Measurements from ENCODE around the gene FBLN1. TPM values are rescaled to one million over a fixed set of nuclear protein-coding genes. Genes with fewer than 3 reads are reported as not detected.

The FBLN1 gene
- total RNA-seq, 1 experiment from 2014 or later: 28.6 TPM

DNA sequence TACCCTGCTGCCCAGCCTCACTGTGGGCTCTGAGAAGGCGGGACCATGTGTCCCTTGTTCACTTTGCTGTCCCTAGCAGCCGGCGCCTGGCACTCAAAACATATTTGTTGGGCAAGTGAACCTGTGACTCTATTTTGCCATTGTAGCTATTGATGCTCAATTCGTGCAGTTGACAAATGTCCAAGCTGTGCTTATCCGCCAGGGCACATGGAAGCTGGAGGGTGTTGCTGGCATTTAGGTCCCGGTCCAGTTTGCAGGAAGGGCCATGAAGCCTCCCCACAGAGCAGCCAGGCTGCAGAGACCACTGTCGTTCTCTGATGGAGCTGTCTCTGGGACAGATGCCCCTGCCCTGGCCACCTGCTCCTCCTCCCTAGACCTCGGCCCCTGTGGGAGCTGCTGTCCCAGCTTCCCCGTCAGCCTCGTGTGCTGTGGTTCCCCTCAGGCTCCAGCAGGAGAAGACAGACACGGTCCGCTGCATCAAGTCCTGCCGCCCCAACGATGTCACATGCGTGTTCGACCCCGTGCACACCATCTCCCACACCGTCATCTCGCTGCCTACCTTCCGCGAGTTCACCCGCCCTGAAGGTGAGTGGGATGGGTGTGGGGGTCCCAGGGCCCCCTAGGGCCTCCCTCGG lies 71.5 kb downstream of the FBLN1 start:
- H3K4me1 Mint-ChIP-seq (ENCODE audit: low read depth, unreplicated experiment): peaks cover 7% of the 10 kb centered on the region
- CTCF ChIA-PET: interaction anchor here (1.1 kb wide), 1 partner anchor 322 kb away, joined by 5 read pairs; no protein-coding TSS in a partner anchor
- peaks cover 2% of the 10 kb centered on the region for H3K9me3 Mint-ChIP-seq (ENCODE audit: low read depth, unreplicated experiment)
- TF ChIP-seq, protein P1, sequence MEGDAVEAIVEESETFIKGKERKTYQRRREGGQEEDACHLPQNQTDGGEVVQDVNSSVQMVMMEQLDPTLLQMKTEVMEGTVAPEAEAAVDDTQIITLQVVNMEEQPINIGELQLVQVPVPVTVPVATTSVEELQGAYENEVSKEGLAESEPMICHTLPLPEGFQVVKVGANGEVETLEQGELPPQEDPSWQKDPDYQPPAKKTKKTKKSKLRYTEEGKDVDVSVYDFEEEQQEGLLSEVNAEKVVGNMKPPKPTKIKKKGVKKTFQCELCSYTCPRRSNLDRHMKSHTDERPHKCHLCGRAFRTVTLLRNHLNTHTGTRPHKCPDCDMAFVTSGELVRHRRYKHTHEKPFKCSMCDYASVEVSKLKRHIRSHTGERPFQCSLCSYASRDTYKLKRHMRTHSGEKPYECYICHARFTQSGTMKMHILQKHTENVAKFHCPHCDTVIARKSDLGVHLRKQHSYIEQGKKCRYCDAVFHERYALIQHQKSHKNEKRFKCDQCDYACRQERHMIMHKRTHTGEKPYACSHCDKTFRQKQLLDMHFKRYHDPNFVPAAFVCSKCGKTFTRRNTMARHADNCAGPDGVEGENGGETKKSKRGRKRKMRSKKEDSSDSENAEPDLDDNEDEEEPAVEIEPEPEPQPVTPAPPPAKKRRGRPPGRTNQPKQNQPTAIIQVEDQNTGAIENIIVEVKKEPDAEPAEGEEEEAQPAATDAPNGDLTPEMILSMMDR (IDR thresholded peaks at IDR 0.05; ENCODE audit: unreplicated experiment): no peak
- H3K36me3 Mint-ChIP-seq (ENCODE audit: insufficient read depth, unreplicated experiment): peaks cover 5% of the 10 kb centered on the region
- no peak for DNase-seq
- no TSS peak for BruUV-seq (replicated peaks)
- H3K27me3 Mint-ChIP-seq (ENCODE audit: unreplicated experiment): no peaks in the 10 kb centered on the region
- no peak overlapping the region for H3K27ac Mint-ChIP-seq (ENCODE audit: unreplicated experiment)
- intact Hi-C loops (cut with micrococcal nuclease; ENCODE audit: unreplicated experiment): loop anchor here (10.0 kb wide), 1 partner anchor 291 kb away; no protein-coding TSS in a partner anchor
- no peak overlapping the region for H3K4me3 Mint-ChIP-seq (ENCODE audit: low read depth, unreplicated experiment)

DNA sequence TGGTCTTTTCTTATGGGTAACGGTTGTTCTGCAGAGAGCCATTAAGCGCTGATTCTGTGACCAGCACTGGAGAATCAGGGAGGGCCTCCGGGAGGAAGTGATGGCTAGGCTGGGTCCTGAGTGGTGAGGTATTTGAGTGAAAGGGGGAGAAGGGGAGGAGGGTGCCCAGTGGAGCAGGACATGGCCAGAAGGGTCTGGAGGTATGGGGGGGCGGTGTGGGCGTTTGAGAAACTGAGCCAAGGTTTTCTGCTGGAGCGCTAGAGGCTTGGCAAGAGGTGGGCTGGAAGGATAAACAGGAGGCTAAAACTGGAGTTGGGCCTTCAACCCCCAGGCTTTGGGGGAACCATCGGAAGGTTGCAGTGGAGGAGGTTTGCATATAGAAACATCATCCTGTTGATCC lies 72.5 kb downstream of the FBLN1 start:
- H3K4me1 Mint-ChIP-seq (ENCODE audit: low read depth, unreplicated experiment): peaks cover 16% of the 10 kb centered on the region
- H3K27ac Mint-ChIP-seq (ENCODE audit: unreplicated experiment): no peak overlapping the region
- H3K4me3 Mint-ChIP-seq (ENCODE audit: low read depth, unreplicated experiment): no peak overlapping the region
- TF ChIP-seq, protein P1 (IDR thresholded peaks at IDR 0.05; ENCODE audit: unreplicated experiment): no peak
- peaks cover 5% of the 10 kb centered on the region for H3K36me3 Mint-ChIP-seq (ENCODE audit: insufficient read depth, unreplicated experiment)
- CTCF ChIA-PET: interaction anchor here (1.1 kb wide), 1 partner anchor 321 kb away, joined by 5 read pairs; no protein-coding TSS in a partner anchor
- intact Hi-C loops (cut with micrococcal nuclease; ENCODE audit: unreplicated experiment): loop anchor here (10.0 kb wide), 1 partner anchor 290 kb away; no protein-coding TSS in a partner anchor
- no peak for DNase-seq
- H3K9me3 Mint-ChIP-seq (ENCODE audit: low read depth, unreplicated experiment): peaks cover 2% of the 10 kb centered on the region
- no TSS peak for BruUV-seq (replicated peaks)
- no peaks in the 10 kb centered on the region for H3K27me3 Mint-ChIP-seq (ENCODE audit: unreplicated experiment)

DNA sequence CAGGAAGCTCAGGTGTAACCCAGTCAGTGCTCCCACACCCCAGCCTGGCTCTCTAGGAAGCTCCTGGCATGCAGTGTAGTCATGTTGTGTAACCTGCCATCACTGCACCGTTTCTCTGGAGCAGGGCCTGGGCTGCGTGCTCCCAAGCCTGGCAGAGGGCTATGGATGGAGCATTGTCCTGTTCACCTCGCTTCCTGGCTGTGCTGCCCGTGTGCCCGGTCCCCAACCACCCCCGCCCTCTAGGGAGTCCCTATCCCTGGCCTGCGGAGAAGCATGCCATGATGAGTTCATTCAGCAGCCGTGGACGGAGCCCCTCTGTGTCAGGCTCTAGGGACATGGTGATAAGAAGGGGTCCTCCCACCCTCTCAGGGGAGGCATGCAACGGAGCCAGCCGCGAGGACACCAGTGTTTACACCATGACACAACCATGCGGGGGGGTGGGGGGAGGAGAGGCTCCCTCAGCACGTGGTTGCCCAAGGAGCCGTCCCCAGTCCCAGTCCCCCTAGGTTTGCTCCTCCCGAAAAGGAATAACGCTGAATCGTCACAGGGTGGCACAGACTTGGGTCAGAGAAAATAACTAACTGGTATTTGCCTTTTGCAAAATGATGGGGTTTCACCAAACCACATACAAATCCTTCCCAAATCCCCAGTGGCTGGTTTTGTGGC lies 73.1 kb downstream of the FBLN1 start:
- no peaks in the 10 kb centered on the region for H3K9me3 Mint-ChIP-seq (ENCODE audit: low read depth, unreplicated experiment)
- peaks cover 5% of the 10 kb centered on the region for H3K36me3 Mint-ChIP-seq (ENCODE audit: insufficient read depth, unreplicated experiment)
- no peak for DNase-seq
- no peak overlapping the region for H3K27ac Mint-ChIP-seq (ENCODE audit: unreplicated experiment)
- CTCF ChIA-PET: no interaction called here
- BruUV-seq (replicated peaks): no TSS peak
- H3K27me3 Mint-ChIP-seq (ENCODE audit: unreplicated experiment): no peaks in the 10 kb centered on the region
- intact Hi-C loops (cut with micrococcal nuclease; ENCODE audit: unreplicated experiment): loop anchor here (10.0 kb wide), 1 partner anchor 289 kb away; no protein-coding TSS in a partner anchor
- no peak overlapping the region for H3K4me3 Mint-ChIP-seq (ENCODE audit: low read depth, unreplicated experiment)
- TF ChIP-seq, protein P1 (IDR thresholded peaks at IDR 0.05; ENCODE audit: unreplicated experiment): no peak
- H3K4me1 Mint-ChIP-seq (ENCODE audit: low read depth, unreplicated experiment): peaks cover 22% of the 10 kb centered on the region

DNA sequence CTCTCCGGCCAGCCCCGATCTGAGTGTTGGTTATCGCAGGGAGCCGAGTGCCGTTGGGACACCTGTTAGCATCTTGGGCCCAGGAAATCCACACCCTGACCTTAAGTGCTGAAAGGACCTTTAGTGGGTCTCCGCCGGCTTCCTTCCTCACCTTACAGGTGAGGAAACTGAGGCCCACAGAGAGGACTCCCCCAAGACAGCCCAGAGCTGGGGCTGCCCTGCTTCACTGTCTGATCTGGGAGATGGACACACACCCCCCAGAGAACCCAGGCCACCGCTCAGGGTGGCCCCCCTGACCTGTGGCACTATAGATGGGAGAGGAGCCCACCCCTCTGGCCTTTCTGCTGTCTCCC lies 73.6 kb downstream of the FBLN1 start:
- peaks cover 5% of the 10 kb centered on the region for H3K36me3 Mint-ChIP-seq (ENCODE audit: insufficient read depth, unreplicated experiment)
- TF ChIP-seq, protein P1 (IDR thresholded peaks at IDR 0.05; ENCODE audit: unreplicated experiment): no peak
- H3K27ac Mint-ChIP-seq (ENCODE audit: unreplicated experiment): peak overlapping the region; percentile 31
- no peaks in the 10 kb centered on the region for H3K27me3 Mint-ChIP-seq (ENCODE audit: unreplicated experiment)
- no peaks in the 10 kb centered on the region for H3K9me3 Mint-ChIP-seq (ENCODE audit: low read depth, unreplicated experiment)
- peaks cover 25% of the 10 kb centered on the region for H3K4me1 Mint-ChIP-seq (ENCODE audit: low read depth, unreplicated experiment)
- H3K4me3 Mint-ChIP-seq (ENCODE audit: low read depth, unreplicated experiment): no peak overlapping the region
- no TSS peak for BruUV-seq (replicated peaks)
- no peak for DNase-seq
- CTCF ChIA-PET: no interaction called here
- intact Hi-C loops (cut with micrococcal nuclease; ENCODE audit: unreplicated experiment): loop anchor here (10.0 kb wide), 1 partner anchor 289 kb away; no protein-coding TSS in a partner anchor
